Heart left ventricle (tissue), 11 donors: ENCODE measurements around the gene ATP7A. TPM values are rescaled to one million over a fixed set of nuclear protein-coding genes. Genes with fewer than 3 reads are reported as not detected.

Experiments used
- polyA plus RNA-seq, 2 donors: library from polyadenylated mRNA; stranded (reverse); fragments of 200-250 nt; gene quantifications; one replicate each; pipeline ENCODE4 v1.2.3, GENCODE V29; 2013
- total RNA-seq, 9 donors: library from RNA; depleted of rRNA in 2 of 9; stranded (reverse); fragments of >200 nt in 2 of 9; fragmentation: NEBNext Ultra II Directional in 3 of 9; extraction: Animal tissue kit (Norgen Biotek cat#: 25700) in 3 of 9; gene quantifications; one replicate each; pipeline versions ENCODE4 v1.1.0 to v1.2.4, GENCODE V29; 2016 to 2023
- donor health status: ischemic (EF 13 %, LVEDD 7.1; RV severe dilation, severe dysfunction).
- donor health status: healthy with polysubstance abuse.
- donor health status: DM: no; HTN: yes; CAD: no.
- donor health status: DM: no; HTN: no; CAD: no.
- donor health status: ischemic (EF 25% LVEDD 5.7; RV mildly dilated, moderate dysfunction).
- donor health status: healthy.
- donor health status: DM: yes; HTN: yes; CAD: no.
- donor health status: PGD.
- donor health status: nonischemic (EF 23%, LVEDD 6.1; RV moderate dilation, normal function).

Gene ATP7A
- total and polyA plus RNA-seq, 11 donors: 1.4 to 9.3 (median 5.5) TPM

Other genes with a start within 250 kb of the ATP7A start
- gene ATRX, start 124.5 kb upstream of the ATP7A start, total RNA-seq: 100 to 1,000 TPM in 1 of 9 donors, 10 to 100 TPM in 8; 52.4 to 102 (median 85.0) TPM
- gene ATRX, start 124.5 kb upstream of the ATP7A start, polyA plus RNA-seq: 10 to 100 TPM; 24.6 to 27.8 TPM
- gene MAGT1, start 15.3 kb upstream of the ATP7A start, total RNA-seq: 10 to 100 TPM; 41.6 to 75.7 (median 56.3) TPM
- 10 to 100 TPM; 17.4 to 77.2 TPM for gene MAGT1, start 15.3 kb upstream of the ATP7A start, polyA plus RNA-seq
- 1,000 to 10,000 TPM in 8 of 9 donors, 100 to 1,000 TPM in 1; 815 to 2,958 (median 1,377) TPM for gene COX7B, start 11.2 kb upstream of the ATP7A start, total RNA-seq
- gene COX7B, start 11.2 kb upstream of the ATP7A start, polyA plus RNA-seq: 1,000 to 10,000 TPM; 2,480 to 8,827 TPM
- not detected for gene PGAM4, start 58.9 kb downstream of the ATP7A start, total RNA-seq
- under 1 TPM in 1 of 2 donors, not detected in 1; 0.19 TPM for gene PGAM4, start 58.9 kb downstream of the ATP7A start, polyA plus RNA-seq
- gene PGK1, start 193.6 kb downstream of the ATP7A start, total RNA-seq: 100 to 1,000 TPM; 291 to 616 (median 458) TPM
- gene PGK1, start 193.6 kb downstream of the ATP7A start, polyA plus RNA-seq: 100 to 1,000 TPM in 1 of 2 donors, 10 to 100 TPM in 1; 76.5 to 400 TPM
- 10 to 100 TPM; 17.7 to 31.9 (median 24.5) TPM for gene TAF9B, start 229.0 kb downstream of the ATP7A start, total RNA-seq
- gene TAF9B, start 229.0 kb downstream of the ATP7A start, polyA plus RNA-seq: 10 to 100 TPM; 10.2 to 15.7 TPM